ENCODE data around the gene BCR. TPM values are rescaled to one million over a fixed set of nuclear protein-coding genes. Genes with fewer than 3 reads are reported as not detected.

The BCR gene
- total RNA-seq, 1 experiment from 2014 or later: 27.0 TPM

DNA sequence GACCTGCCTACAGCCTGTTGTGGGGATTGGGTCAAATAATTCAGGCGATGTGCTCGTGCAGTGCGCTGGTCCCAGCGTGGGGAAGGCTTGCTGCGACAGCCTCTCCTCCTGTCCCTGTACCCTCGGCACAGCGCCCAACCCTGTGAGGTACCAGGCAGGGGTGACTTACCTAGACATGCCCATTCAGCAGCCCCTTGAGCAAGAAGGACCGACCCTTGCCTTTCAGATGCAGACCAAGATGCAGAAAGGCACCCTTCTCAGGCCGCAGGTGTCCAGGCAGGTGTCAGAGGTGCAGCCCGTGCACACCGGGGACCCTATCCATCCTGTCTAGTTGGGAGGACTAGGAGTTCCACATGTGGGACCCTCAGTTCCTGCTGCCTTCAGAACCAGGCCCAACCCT, 102.7 kb downstream of the BCR start:
- Histone ChIP-seq H3K36me3 (peaks cover 87% of the 10 kb centered on the region), H3K9me3 (replicated peaks) (no peaks in the 10 kb centered on the region), H3K4me3 (no peak overlapping the region), H3K27me3 (replicated peaks) (no peaks in the 10 kb centered on the region), H3K4me1 (replicated peaks) (peaks cover 54% of the 10 kb centered on the region), H3K27ac (peak overlapping the region; percentile 66; the same call in 1 of the 2 replicates)
- DNase-seq (ENCODE audit: low read depth in 1 of 2, low spot score in 2 of 2): no peak

DNA sequence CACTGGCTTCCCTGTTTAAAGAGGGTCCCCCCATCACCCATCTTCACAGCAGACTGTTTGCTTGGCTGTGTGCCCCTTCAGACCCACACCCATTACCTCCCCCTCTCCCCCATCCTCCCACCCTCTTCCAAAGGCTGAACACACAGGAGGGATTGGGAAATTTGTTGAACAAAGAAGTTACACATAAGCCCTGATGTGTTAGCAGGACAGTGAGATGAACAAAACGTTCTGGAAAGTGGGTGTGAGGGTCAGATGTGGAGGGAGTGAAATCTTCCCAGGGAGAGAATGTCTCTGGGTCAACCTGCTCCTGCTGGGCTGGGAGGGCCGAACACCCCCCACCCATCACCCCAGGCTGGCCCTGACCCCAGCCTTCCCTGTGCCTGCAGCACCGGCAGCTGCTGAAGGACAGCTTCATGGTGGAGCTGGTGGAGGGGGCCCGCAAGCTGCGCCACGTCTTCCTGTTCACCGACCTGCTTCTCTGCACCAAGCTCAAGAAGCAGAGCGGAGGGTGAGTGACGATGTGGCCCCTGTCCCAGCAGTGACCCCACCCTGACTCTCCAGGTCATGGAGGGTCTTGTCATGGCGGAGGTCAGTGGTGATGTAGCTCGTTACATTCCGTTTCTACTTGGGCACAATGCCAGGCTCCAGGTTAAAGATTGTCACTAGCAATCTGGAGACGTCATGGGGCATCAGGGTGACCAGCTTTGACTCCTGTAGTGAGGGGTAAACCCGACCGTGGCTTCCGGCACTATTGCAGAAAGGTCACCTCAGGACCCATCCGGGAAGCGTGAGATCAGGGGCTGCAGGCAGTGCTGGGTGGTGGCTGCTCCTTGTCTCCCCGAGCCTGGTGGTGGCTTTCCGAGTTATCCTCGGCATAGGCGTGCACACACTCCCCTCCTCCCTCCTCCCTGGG, 103.5 kb downstream of the BCR start:
- no peak overlapping the region for H3K27ac ChIP-seq
- DNase-seq (ENCODE audit: low read depth in 1 of 2, low spot score in 2 of 2): no peak
- peaks cover 78% of the 10 kb centered on the region for H3K36me3 ChIP-seq
- no peaks in the 10 kb centered on the region for H3K27me3 ChIP-seq (replicated peaks)
- H3K4me1 ChIP-seq (replicated peaks): peaks cover 53% of the 10 kb centered on the region
- H3K9me3 ChIP-seq (replicated peaks): no peaks in the 10 kb centered on the region
- no peak overlapping the region for H3K4me3 ChIP-seq

DNA sequence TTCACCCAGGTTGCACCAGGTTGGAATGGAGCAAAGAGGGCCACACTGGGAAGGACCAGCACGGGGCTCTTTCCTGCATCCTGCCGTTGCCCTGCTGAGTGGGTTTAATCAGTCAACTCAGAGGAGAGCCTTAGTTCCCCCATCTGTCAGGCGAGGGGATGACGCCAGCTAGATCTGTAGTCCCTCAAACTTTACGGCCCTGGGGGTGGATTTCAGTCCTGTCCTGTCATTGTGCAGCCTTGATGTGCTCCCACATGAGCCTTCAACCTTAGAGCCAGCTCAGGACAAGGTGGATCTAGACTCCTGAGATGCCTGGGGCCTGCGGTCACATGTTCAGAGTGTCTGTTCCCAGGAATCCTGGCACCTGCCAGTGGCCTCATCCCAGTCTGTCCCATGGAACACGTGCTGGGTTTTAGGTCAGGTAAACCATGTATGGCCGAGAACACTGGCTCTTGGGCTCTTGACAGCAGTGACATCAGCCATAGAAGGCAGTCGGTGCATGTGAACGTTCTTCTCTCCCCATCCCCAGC, 104.3 kb downstream of the BCR start:
- no peak overlapping the region for H3K4me3 ChIP-seq
- DNase-seq (ENCODE audit: low read depth in 1 of 2, low spot score in 2 of 2): no peak
- peaks cover 48% of the 10 kb centered on the region for H3K4me1 ChIP-seq (replicated peaks)
- no peak overlapping the region; the same call in 1 of the 2 replicates for H3K27ac ChIP-seq
- H3K36me3 ChIP-seq: peaks cover 76% of the 10 kb centered on the region
- no peaks in the 10 kb centered on the region for H3K9me3 ChIP-seq (replicated peaks)
- no peaks in the 10 kb centered on the region for H3K27me3 ChIP-seq (replicated peaks)

DNA sequence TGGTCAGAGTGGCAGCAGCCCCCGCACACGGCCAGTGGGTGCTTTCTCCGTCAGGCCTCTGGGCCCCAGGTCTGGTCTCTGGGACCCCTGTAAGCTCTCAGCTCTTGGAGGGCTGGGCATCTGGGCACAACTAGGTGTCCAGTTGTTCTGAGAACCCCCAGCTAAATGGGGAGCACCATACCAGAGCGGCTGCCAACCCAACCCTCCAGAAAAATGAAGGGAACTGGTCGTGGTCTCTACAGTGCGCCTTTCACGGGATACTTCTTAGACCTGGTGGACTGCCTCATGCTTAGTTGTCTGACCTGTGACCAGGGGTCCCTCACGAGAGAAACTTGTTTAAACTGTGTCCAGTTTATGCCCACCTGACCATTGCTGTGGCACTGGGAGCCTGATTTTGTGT, 104.9 kb downstream of the BCR start:
- no peak for DNase-seq (ENCODE audit: low read depth in 1 of 2, low spot score in 2 of 2)
- Histone ChIP-seq H3K4me3 (no peak overlapping the region), H3K27me3 (replicated peaks) (no peaks in the 10 kb centered on the region), H3K4me1 (replicated peaks) (peaks cover 48% of the 10 kb centered on the region), H3K9me3 (replicated peaks) (no peaks in the 10 kb centered on the region), H3K27ac (peak overlapping the region; percentile 30), H3K36me3 (peaks cover 76% of the 10 kb centered on the region)

DNA sequence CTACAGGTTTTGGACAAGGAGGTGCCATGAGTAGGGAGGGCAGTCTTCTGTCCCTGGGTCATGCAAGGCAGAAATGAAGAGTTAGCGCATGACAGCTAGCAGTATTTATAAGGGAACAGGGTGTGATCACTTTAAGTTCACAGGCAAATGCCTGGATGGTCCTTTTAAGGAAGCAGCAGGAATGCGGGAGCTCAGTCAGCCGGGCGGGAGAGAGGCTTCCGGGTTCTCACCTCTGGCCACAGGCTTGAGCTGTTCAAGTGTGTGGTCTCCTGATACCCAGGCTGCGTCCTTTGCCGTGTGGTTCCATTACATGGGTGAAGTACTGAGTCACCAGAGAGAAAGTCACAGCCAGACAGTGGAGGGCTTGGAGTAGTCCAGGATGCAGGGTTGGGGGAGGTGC, 105.4 kb downstream of the BCR start:
- H3K4me3 ChIP-seq: no peak overlapping the region
- H3K4me1 ChIP-seq (replicated peaks): peaks cover 47% of the 10 kb centered on the region
- DNase-seq (ENCODE audit: low read depth in 1 of 2, low spot score in 2 of 2): peak; percentile 77 to 94
- peaks cover 76% of the 10 kb centered on the region for H3K36me3 ChIP-seq
- no peaks in the 10 kb centered on the region for H3K27me3 ChIP-seq (replicated peaks)
- peak overlapping the region; percentile 31 for H3K27ac ChIP-seq
- H3K9me3 ChIP-seq (replicated peaks): no peaks in the 10 kb centered on the region

DNA sequence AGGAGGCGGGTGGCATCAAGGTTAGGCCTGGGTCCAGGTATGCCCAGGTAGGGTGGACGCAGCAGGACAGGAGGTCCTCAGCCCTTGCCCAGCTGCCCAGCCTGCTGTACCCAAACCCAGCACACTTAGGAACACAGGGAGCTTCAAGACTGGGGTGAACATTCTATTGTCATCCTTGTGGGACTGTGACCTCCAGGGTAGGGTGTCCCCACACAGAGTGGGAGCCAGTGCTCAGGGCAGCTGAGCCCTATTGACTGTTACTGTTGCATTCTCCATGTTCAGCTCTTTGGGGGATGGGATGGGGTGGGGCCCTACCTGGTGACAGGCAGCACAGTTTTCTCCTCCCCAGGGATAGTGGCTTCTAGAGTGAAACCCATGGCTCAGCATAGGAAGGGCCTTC, 106.0 kb downstream of the BCR start:
- Histone ChIP-seq H3K9me3 (replicated peaks) (no peaks in the 10 kb centered on the region), H3K36me3 (peaks cover 76% of the 10 kb centered on the region), H3K27ac (0 out of 2 replicates have a peak overlapping the region, but pooled peaks have one; percentile 31), H3K4me1 (replicated peaks) (peaks cover 42% of the 10 kb centered on the region), H3K4me3 (no peak overlapping the region), H3K27me3 (replicated peaks) (no peaks in the 10 kb centered on the region)
- DNase-seq (ENCODE audit: low read depth in 1 of 2, low spot score in 2 of 2): no peak

GRCh38 chr22:23287136-23288095, 107.1 kb downstream of the BCR start:
- Histone ChIP-seq H3K4me3 (no peak overlapping the region), H3K4me1 (replicated peaks) (peaks cover 30% of the 10 kb centered on the region), H3K9me3 (replicated peaks) (no peaks in the 10 kb centered on the region), H3K27me3 (replicated peaks) (no peaks in the 10 kb centered on the region), H3K27ac (no peak overlapping the region), H3K36me3 (peaks cover 82% of the 10 kb centered on the region)
- no peak for DNase-seq (ENCODE audit: low read depth in 1 of 2, low spot score in 2 of 2)

- peaks cover 82% of the 10 kb centered on the region for H3K36me3 ChIP-seq
- DNase-seq (ENCODE audit: low read depth in 1 of 2, low spot score in 2 of 2): no peak
- no peaks in the 10 kb centered on the region for H3K27me3 ChIP-seq (replicated peaks)
- H3K4me3 ChIP-seq: no peak overlapping the region
- no peak overlapping the region for H3K27ac ChIP-seq
- no peaks in the 10 kb centered on the region for H3K9me3 ChIP-seq (replicated peaks)
- H3K4me1 ChIP-seq (replicated peaks): peaks cover 22% of the 10 kb centered on the region
These were observed 108.2 kb downstream of the BCR start for GRCh38 chr22:23288301-23289129.

- Histone ChIP-seq H3K9me3 (replicated peaks) (no peaks in the 10 kb centered on the region), H3K4me1 (replicated peaks) (peaks cover 22% of the 10 kb centered on the region), H3K27ac (no peak overlapping the region), H3K36me3 (peaks cover 82% of the 10 kb centered on the region), H3K4me3 (no peak overlapping the region), H3K27me3 (replicated peaks) (no peaks in the 10 kb centered on the region)
- DNase-seq (ENCODE audit: low read depth in 1 of 2, low spot score in 2 of 2): no peak
These were observed 108.8 kb downstream of the BCR start for GRCh38 chr22:23289130-23289503.

GRCh38 chr22:23289851-23290724, 109.8 kb downstream of the BCR start:
- no peaks in the 10 kb centered on the region for H3K27me3 ChIP-seq (replicated peaks)
- H3K27ac ChIP-seq: no peak overlapping the region
- no peak overlapping the region for H3K4me3 ChIP-seq
- peaks cover 84% of the 10 kb centered on the region for H3K36me3 ChIP-seq
- peak; percentile 44 to 70 for DNase-seq (ENCODE audit: low read depth in 1 of 2, low spot score in 2 of 2)
- peaks cover 15% of the 10 kb centered on the region for H3K4me1 ChIP-seq (replicated peaks)
- H3K9me3 ChIP-seq (replicated peaks): no peaks in the 10 kb centered on the region

GRCh38 chr22:23291806-23292452, 111.6 kb downstream of the BCR start:
- H3K4me1 ChIP-seq (replicated peaks): no peaks in the 10 kb centered on the region
- H3K27ac ChIP-seq: no peak overlapping the region
- no peak for DNase-seq (ENCODE audit: low read depth in 1 of 2, low spot score in 2 of 2)
- no peaks in the 10 kb centered on the region for H3K27me3 ChIP-seq (replicated peaks)
- H3K9me3 ChIP-seq (replicated peaks): no peaks in the 10 kb centered on the region
- H3K36me3 ChIP-seq: peaks cover 83% of the 10 kb centered on the region
- no peak overlapping the region for H3K4me3 ChIP-seq

All from SJSA1 (cell line).